ENCODE measurements around the gene PIGV.

Gene PIGV

GRCh38 chr1:26787706-26788514, at the start of gene PIGV:
Gene PIGV, plus strand, starts transcription at chr1:26787950. Its CDS starts 2,866 bp downstream, at chr1:26790816.
- DNase-seq (ENCODE audit: low read depth) = peak; percentile 80
- TF ChIP-seq, protein P1, sequence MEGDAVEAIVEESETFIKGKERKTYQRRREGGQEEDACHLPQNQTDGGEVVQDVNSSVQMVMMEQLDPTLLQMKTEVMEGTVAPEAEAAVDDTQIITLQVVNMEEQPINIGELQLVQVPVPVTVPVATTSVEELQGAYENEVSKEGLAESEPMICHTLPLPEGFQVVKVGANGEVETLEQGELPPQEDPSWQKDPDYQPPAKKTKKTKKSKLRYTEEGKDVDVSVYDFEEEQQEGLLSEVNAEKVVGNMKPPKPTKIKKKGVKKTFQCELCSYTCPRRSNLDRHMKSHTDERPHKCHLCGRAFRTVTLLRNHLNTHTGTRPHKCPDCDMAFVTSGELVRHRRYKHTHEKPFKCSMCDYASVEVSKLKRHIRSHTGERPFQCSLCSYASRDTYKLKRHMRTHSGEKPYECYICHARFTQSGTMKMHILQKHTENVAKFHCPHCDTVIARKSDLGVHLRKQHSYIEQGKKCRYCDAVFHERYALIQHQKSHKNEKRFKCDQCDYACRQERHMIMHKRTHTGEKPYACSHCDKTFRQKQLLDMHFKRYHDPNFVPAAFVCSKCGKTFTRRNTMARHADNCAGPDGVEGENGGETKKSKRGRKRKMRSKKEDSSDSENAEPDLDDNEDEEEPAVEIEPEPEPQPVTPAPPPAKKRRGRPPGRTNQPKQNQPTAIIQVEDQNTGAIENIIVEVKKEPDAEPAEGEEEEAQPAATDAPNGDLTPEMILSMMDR (conservative IDR thresholded peaks at IDR 0.05; ENCODE audit: low read length) = 0 out of 2 replicates have a peak, but pooled peaks have one; percentile 4
- peak within 1 kb of the TSS; percentile 83 for H3K4me3 ChIP-seq (ENCODE audit: low read length)

DNA sequence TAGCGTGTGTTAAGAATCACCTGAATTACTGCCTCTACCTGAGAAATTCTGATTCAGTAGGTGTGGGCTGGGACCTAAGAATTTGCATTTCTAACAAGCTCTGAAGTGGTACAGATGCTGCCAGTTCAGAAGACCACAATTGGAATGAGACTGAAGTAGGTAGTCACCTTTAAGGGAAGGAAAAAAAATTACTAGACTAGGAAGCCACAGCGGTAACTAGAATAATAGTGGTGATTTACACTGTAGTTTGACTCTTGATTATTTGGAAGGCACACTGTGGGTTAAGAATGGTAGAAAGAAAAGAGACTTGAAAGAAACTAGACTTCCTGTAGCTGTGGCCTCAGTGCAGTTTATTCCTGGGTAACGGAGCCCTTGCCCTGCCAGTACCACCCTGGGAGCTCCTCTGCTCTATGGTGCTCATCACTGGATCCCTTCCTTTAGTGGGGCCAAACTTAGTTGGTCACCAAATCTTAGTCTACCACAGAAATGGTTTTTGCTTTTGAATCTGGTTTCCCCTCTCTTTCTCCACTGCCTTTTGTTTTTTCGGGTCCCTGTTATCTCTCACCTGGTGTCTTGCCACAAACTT, 48.3 kb upstream of the PIGV start:
- no peak for DNase-seq (ENCODE audit: low read depth)
- TF ChIP-seq, protein P1 (conservative IDR thresholded peaks at IDR 0.05; ENCODE audit: low read length) = no peak
- H3K4me3 ChIP-seq (ENCODE audit: low read length) = no peak overlapping the region

- TF ChIP-seq, protein P1 (conservative IDR thresholded peaks at IDR 0.05; ENCODE audit: low read length) = no peak
- no peak for DNase-seq (ENCODE audit: low read depth)
- no peak overlapping the region for H3K4me3 ChIP-seq (ENCODE audit: low read length)
Measured at GRCh38 chr1:26740023-26740634, 47.6 kb upstream of the PIGV start.

- DNase-seq (ENCODE audit: low read depth) = no peak
- TF ChIP-seq, protein P1 (conservative IDR thresholded peaks at IDR 0.05; ENCODE audit: low read length) = no peak
- no peak overlapping the region for H3K4me3 ChIP-seq (ENCODE audit: low read length)
Measured at GRCh38 chr1:26740952-26741351, 46.8 kb upstream of the PIGV start.

- TF ChIP-seq, protein P1 (conservative IDR thresholded peaks at IDR 0.05; ENCODE audit: low read length) = no peak
- no peak overlapping the region for H3K4me3 ChIP-seq (ENCODE audit: low read length)
- DNase-seq (ENCODE audit: low read depth) = no peak
Measured at GRCh38 chr1:26743426-26744059, 44.2 kb upstream of the PIGV start.

DNA sequence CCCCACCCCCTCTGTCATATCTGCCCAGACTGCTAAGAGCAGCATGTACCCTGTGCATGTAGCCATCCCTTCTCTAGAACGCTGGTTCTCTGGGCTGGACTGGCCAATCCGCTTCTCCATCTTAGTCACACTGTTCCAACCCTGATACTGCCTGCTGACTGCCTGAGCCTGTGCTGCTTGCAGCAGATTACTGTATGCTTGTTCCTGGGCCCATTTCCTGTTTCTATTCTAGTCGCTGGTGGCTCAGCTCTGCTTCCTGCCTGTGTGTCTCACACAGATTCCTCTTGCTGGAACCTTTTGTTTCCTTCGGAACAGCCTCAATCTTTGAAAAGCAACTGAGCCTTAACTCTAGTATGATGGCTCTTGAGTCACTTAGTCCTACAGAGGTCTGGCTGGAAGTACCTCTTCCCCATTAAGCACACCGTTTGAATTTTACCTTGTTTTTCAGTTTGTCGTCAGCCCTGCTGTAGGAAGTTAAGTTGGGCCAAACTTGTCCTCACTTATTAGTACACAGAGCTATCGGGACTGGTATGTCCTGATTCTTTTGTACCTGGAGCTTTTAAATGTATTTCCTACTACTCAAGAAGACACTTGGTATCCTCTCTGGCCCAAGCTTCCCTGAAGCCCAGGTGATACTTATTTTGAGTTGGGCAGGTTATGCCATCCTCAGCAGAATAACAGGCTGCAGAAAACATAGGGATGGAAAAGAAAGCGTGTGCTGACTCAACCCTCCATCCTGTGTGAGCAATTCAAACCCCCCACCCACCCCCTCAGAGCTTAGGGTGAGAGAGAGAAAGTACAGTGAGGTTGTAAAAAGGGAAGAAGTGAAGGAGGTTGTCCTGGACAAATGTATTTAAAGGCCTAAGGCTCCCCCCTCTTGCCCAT, 43.4 kb upstream of the PIGV start:
- TF ChIP-seq, protein P1 (conservative IDR thresholded peaks at IDR 0.05; ENCODE audit: low read length) = no peak
- peak; percentile 81 for DNase-seq (ENCODE audit: low read depth)
- H3K4me3 ChIP-seq (ENCODE audit: low read length) = no peak overlapping the region
